HUES6 (cell line): ENCODE measurements around the gene LMAN2.

ENCODE experiments used
- H3K27ac ChIP-seq: 2 replicates; pipeline ENCODE4 v1.7.0; 2013; ENCODE audit warnings: low read depth, mild to moderate bottlenecking, low read length, inconsistent platforms
- H3K27me3 ChIP-seq: 2 replicates; pipeline ENCODE4 v1.6.1; 2013; ENCODE audit warnings: low read length; ENCODE audit not compliant: control insufficient read depth, insufficient read depth
- H3K36me3 ChIP-seq: 2 replicates; pipeline ENCODE4 v1.6.1; 2013; ENCODE audit warnings: low read length; ENCODE audit not compliant: control insufficient read depth, insufficient read depth
- H3K4me1 ChIP-seq: 2 replicates; pipeline ENCODE4 v1.6.1; 2013; ENCODE audit warnings: low read length; ENCODE audit not compliant: control insufficient read depth, insufficient read depth
- H3K4me3 ChIP-seq: 2 replicates; pipeline ENCODE4 v1.5.1; 2013; ENCODE audit warnings: low read depth, low read length
- H3K9ac ChIP-seq: one replicate; pipeline ENCODE4 v1.6.1; 2013; ENCODE audit warnings: mild to moderate bottlenecking, low read length
- H3K9me3 ChIP-seq: 2 replicates; pipeline ENCODE4 v1.6.1; 2013; ENCODE audit warnings: low read depth, low read length; ENCODE audit not compliant: control insufficient read depth, insufficient read depth

Gene LMAN2

GRCh38 chr5:177317959-177318377 is 33.5 kb downstream of the LMAN2 start:
- Histone ChIP-seq H3K36me3 (peaks cover 3% of the 10 kb centered on the region; the same call in 1 of the 2 replicates), H3K4me1 (0 out of 2 replicates have a peak, but pooled peaks cover 4% of the 10 kb centered on the region), H3K4me3 (no peak overlapping the region), H3K9ac (no peak overlapping the region), H3K27ac (no peak overlapping the region), H3K27me3 (no peaks in the 10 kb centered on the region), H3K9me3 (peaks cover 7% of the 10 kb centered on the region; the same call in 1 of the 2 replicates)

GRCh38 chr5:177316005-177316404 is 35.5 kb downstream of the LMAN2 start:
- Histone ChIP-seq H3K9me3 (peaks cover 7% of the 10 kb centered on the region; the same call in 1 of the 2 replicates), H3K36me3 (peaks cover 3% of the 10 kb centered on the region; the same call in 1 of the 2 replicates), H3K27me3 (no peaks in the 10 kb centered on the region), H3K4me3 (no peak overlapping the region), H3K27ac (no peak overlapping the region), H3K9ac (no peak overlapping the region), H3K4me1 (peaks cover 10% of the 10 kb centered on the region; the same call in 1 of the 2 replicates)

GRCh38 chr5:177315411-177315810 is 36.1 kb downstream of the LMAN2 start:
- Histone ChIP-seq H3K27me3 (no peaks in the 10 kb centered on the region), H3K4me3 (no peak overlapping the region), H3K36me3 (no peaks in the 10 kb centered on the region), H3K27ac (no peak overlapping the region), H3K4me1 (peaks cover 16% of the 10 kb centered on the region), H3K9ac (no peak overlapping the region), H3K9me3 (peaks cover 7% of the 10 kb centered on the region; the same call in 1 of the 2 replicates)

- H3K27me3 ChIP-seq: no peaks in the 10 kb centered on the region
- peaks cover 23% of the 10 kb centered on the region for H3K4me1 ChIP-seq
- no peak overlapping the region for H3K27ac ChIP-seq
- no peaks in the 10 kb centered on the region for H3K9me3 ChIP-seq
- no peaks in the 10 kb centered on the region for H3K36me3 ChIP-seq
- H3K4me3 ChIP-seq: no peak overlapping the region
- no peak overlapping the region for H3K9ac ChIP-seq
Measured at GRCh38 chr5:177314376-177315342, 36.8 kb downstream of the LMAN2 start.

GRCh38 chr5:177313561-177314259 is 37.8 kb downstream of the LMAN2 start:
- Histone ChIP-seq H3K4me1 (peaks cover 23% of the 10 kb centered on the region), H3K27me3 (no peaks in the 10 kb centered on the region), H3K4me3 (no peak overlapping the region), H3K9me3 (no peaks in the 10 kb centered on the region), H3K9ac (no peak overlapping the region), H3K36me3 (no peaks in the 10 kb centered on the region), H3K27ac (no peak overlapping the region)

- Histone ChIP-seq H3K36me3 (0 out of 2 replicates have a peak, but pooled peaks cover 2% of the 10 kb centered on the region), H3K27ac (peak overlapping the region; percentile 98; the same call in 1 of the 2 replicates), H3K9ac (peak overlapping the region; percentile 79), H3K4me3 (peak overlapping the region; percentile 67), H3K27me3 (no peaks in the 10 kb centered on the region), H3K4me1 (peaks cover 19% of the 10 kb centered on the region), H3K9me3 (no peaks in the 10 kb centered on the region)
Measured at GRCh38 chr5:177312649-177313181, 38.8 kb downstream of the LMAN2 start.

GRCh38 chr5:177311723-177312648 is 39.5 kb downstream of the LMAN2 start, which contains the start of gene MXD3:
TSS of gene MXD3 (minus strand) at chr5:177311898. CDS start at chr5:177311830, 68 bp downstream.
- peak within 1 kb of the TSS; percentile 98 for H3K27ac ChIP-seq
- H3K9ac ChIP-seq: peak within 1 kb of the TSS; percentile 97
- peaks cover 7% of the 10 kb centered on the region for H3K36me3 ChIP-seq
- H3K4me3 ChIP-seq: peak within 1 kb of the TSS; percentile 87
- H3K9me3 ChIP-seq: no peaks in the 10 kb centered on the region
- no peaks in the 10 kb centered on the region for H3K27me3 ChIP-seq
- peaks cover 19% of the 10 kb centered on the region for H3K4me1 ChIP-seq

- Histone ChIP-seq H3K36me3 (peaks cover 14% of the 10 kb centered on the region), H3K27me3 (no peaks in the 10 kb centered on the region), H3K27ac (no peak overlapping the region), H3K9ac (peak overlapping the region; percentile 71), H3K9me3 (no peaks in the 10 kb centered on the region), H3K4me1 (peaks cover 19% of the 10 kb centered on the region), H3K4me3 (peak overlapping the region; percentile 87)
Measured at GRCh38 chr5:177311392-177311722, 40.1 kb downstream of the LMAN2 start.

- Histone ChIP-seq H3K36me3 (peaks cover 18% of the 10 kb centered on the region), H3K9me3 (no peaks in the 10 kb centered on the region), H3K4me3 (peak overlapping the region; percentile 87), H3K27me3 (no peaks in the 10 kb centered on the region), H3K4me1 (peaks cover 19% of the 10 kb centered on the region), H3K27ac (no peak overlapping the region), H3K9ac (peak overlapping the region; percentile 71)
Measured at GRCh38 chr5:177310757-177311391, 40.6 kb downstream of the LMAN2 start.

- H3K4me1 ChIP-seq: peaks cover 19% of the 10 kb centered on the region
- no peaks in the 10 kb centered on the region for H3K27me3 ChIP-seq
- no peaks in the 10 kb centered on the region for H3K9me3 ChIP-seq
- no peak overlapping the region for H3K9ac ChIP-seq
- peaks cover 24% of the 10 kb centered on the region for H3K36me3 ChIP-seq
- no peak overlapping the region for H3K27ac ChIP-seq
- H3K4me3 ChIP-seq: peak overlapping the region; percentile 87; the same call in 1 of the 2 replicates
Measured at GRCh38 chr5:177310332-177310731, 41.1 kb downstream of the LMAN2 start.
